Cerebellar cortex (tissue), 1 donor: Measurements from ENCODE around the gene WASHC2C.
"Not testable (repeated sequence)": the region's sequence is repeated elsewhere in the genome, so short reads cannot be mapped to it uniquely, and the experiment has no call there.

Experiments
- DNase-seq: peaks from one replicate; pipeline ENCODE4 v3.0.0-alpha.2; 2015; ENCODE audit warnings: low spot score

WASHC2C gene

DNA sequence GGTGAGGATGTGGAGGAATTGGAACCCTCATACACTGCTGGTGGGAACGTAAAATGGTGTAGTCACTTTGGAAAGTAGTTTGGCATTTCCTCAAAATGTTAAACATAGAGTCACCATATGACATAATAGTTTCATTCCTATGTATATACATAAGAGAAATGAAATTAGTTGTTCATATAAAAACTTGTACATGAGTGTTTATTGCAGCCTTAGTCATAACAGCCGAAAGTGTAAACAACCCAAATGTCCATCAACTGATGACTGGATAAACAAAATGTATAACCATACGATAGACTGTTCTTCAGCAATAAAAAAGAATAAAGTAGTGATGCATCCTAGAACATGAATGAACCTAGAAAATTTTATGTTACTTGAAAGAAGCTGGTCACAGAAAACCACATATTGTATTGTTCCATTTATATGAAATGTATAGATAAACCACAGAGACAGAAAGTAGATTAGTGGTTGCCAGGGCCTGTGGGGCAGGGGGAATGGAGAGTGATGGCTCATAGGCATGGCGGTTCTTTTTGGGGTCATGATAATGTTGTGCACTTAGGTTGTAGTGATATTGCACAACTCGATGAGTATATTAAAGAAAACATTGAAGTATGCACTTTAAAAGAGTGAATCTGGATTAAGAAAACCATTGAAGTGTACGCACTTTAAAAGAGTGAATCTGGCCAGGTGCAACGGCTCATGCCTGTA, 44.8 kb downstream of the WASHC2C start:
- DNase-seq: not testable (repeated sequence)

DNA sequence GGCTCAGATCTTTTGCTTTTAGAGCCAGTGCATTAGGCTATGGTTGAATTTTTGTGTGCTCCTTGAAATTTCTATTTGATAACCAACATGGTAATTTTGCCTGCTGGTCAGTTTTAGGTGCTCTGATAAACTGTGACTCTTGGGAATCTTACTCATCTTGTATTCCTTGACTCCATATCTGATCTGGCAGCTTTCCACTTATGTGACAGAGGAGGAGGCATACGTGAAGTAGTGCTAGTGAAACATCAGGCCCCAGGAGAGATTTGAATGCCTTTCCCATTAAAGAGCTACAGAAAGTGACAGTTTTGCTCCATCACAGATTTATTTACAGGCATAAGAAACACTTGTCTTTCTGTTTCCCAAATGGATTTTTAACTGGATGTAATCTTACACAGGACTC, 59.2 kb downstream of the WASHC2C start:
- not testable (repeated sequence) for DNase-seq

DNA sequence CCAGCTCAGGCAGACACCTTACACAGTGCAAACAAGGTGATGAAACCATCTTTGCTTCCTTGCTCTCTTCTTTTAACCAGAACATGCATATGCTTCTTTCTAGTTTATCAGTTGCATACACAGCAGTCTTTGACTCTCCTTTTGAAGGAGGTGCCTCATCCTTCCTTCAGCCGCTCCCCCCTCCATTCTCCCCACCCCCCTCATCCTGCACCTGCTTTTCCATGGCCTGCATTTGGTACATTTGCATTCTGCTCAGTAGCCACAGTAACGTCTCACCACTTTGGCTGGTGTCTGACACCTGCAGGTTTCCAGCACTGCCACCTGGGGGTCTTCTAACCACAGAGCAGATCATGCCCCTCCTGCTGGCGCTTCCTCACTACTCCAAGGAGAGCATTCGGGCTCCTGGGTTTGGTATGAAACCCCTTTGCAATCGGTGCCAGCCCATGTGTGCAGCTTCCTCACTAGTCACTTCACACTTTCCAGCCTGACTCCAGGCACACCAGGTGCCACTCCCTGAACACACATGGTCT, 60.2 kb downstream of the WASHC2C start:
- not testable (repeated sequence) for DNase-seq

DNA sequence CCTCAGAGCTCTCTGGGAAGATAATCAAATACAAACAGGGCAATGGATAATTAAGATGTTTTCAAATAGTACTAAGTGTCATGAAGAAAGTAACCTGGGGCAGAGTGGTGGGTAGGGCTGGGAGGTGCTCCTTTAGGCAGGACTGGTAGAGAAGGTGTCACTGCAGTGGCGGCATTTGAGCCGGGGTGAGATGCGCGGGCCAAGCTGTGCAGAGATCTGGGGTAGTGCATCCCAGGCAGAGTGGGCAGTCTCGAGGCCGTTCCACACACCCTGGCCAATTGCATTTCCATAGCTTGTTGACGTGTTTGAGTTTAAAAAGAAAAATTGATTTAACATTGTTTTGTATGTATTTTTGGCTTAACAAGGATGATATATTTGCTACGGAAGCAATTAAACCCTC, 62.9 kb downstream of the WASHC2C start:
- DNase-seq: not testable (repeated sequence)

DNA sequence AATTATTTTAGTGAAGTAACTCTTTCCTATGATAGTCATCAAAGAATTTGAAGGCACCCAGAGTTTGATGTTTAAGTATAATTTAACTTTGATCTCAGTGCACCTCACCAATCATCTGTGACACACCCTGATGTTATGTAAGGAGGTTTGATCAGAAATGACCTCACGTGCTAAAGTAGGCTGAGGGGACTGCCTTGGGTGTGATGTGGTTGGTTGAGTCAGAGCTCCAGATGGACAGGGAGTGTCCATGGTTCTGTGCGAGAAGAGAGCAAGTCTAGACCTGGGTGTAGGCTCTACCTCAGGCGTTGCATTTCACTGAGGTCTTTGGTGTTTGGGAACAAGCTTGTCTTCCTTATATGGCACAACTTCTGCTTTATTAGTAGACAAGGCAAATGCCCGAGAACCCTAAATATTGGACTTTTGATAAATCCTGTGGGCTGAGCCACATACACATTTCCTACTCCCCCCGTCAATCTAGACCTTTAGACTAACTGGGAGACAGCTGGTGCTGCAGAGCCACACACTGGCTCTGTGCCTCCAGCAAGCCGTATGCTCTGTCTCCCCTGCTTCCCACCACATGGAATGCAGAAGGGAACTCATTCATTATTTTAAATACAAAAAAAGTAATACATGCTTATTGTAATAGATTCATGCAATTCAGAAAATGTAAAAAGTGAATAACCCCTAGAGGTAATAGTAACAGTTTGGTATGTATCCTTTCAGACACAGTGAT, 63.8 kb downstream of the WASHC2C start:
- DNase-seq: peak; percentile 21

DNA sequence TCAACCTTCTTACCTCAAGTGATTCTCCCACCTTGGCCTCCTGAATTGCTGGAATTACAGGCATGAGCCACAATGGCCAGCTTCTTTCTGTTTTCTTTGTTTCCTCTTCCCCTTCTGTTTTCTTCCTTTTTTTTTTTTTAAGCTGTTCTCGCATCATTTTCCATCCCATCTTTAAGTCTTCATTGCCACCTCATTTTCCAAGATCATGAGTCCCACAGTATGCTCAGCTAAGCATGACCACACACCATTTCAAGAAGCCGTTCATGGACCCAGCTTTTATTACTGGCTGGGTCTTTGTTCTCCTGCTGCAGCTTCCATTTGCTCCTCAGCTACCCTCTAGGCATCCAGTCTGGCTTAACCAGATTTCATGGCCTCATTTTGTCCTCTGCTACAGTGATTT, 67.7 kb downstream of the WASHC2C start:
- DNase-seq: not testable (repeated sequence)

DNA sequence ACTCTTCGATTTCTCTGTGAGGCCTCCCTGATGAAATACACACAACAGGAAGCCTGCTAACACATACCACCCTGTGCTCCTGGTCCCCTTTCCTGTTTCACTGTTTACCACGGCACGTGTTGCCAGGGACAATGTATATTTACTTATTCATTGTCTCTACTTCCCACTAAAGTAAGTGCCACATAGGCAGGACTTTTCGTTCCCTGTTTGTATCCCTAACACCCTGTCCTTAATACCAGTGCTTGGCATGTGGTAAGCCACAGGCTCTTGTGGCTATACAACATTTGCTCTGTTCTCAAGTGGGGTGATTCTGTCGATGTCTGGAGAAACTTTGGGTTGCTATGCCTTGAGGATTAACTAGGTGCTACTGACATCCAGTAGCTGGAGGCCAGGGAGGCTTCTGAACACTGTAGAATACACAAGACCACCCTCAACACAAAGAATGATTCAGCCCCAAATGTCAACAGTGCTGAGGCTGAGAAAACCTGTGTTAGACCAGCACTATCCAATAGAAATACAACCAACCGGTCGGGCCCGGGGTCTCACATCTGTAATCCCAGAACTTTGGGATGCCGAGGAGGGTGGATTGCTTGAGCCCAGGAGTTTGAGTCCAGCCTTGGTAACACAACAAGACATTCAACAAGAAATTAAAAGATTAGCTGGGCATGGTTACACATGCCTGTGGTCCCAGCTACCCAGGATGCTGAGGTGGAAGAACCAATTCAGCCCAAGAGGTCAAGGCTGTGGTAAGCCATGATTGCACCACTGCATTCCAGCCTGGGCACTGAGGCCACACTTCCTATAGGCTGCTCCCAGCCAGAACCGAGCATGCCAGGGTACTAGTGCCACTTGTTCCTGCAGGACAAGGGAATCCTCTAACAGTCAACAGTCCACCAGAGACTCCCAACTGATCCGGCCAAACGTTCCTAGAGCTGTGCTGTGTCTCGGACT, 76.3 kb downstream of the WASHC2C start:
- not testable (repeated sequence) for DNase-seq

DNA sequence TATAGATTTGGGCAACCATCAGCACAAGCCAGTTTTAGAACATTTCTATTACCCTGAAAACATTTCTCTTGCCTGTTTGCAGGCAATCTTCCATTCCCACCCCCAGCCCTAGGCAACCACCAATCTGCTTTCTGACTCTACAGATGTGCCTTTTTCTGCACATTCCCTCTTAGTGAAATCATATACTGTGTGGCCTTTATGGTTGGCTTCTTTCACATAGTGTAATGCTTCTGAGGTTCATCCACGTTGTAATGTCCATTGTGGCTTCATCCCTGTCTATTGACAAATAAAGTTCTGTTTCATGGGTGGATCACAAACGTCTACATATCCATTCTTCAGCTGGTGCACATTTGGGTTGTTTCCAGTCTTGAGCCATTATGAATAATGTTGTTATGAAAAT, 77.9 kb downstream of the WASHC2C start:
- not testable (repeated sequence) for DNase-seq

DNA sequence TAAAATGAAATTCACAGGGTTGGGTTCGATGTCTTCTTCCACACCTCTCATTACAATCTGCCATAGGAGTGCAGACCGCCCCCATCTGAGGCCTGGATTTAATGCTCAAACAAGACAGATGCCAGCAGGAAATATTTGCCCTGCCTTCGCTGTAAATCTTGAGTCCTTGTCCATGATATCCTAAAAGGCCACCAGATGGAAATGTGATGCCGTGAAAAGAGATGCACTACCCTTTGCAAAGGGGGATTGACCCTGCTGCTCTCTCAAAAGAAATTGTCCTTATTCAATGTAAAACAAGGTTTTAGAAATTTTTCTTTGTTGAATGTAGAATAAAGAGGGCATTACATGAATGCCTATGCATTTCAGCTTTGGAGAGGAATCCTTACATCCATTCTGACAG, 82.8 kb downstream of the WASHC2C start:
- peak; percentile 29 for DNase-seq

DNA sequence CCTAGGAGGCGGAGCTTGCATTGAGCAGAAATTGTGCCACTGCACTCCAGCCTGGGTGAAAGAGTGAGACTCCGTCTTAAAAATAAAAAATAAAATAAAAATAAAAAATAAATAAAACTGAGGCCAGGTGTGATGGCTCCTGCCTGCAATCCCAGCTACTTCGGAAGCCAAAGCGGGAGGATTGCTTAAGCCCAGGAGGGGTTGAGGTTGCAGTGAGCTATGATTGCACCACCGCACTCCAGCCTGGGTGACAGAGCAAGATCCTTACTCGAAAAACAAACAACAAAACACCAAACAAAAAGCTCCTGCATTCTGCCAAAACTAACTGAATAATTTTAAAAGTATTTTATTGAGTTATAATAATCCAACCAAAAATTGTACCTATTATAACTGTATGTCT, 84.0 kb downstream of the WASHC2C start:
- DNase-seq: no peak

DNA sequence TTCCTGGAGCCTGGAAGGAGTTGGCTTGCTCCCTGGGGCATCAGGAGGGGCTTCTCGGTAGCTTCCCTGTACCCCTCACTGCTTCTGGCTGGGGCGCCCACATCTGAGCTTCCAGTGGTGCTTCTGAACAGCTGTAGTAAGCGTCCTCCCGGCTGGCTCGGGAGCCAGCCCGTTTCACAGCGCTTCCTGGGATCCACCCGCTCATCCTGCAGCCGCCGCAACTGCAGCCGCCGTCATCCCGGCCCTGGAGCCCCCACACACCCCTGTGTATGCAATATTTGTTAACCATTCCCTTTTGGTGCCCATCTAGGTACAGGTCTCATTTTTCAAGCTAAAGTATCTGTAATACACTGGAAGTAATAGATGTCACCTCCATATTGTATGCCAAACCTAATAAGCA, 85.9 kb downstream of the WASHC2C start:
- DNase-seq: not testable (repeated sequence)

DNA sequence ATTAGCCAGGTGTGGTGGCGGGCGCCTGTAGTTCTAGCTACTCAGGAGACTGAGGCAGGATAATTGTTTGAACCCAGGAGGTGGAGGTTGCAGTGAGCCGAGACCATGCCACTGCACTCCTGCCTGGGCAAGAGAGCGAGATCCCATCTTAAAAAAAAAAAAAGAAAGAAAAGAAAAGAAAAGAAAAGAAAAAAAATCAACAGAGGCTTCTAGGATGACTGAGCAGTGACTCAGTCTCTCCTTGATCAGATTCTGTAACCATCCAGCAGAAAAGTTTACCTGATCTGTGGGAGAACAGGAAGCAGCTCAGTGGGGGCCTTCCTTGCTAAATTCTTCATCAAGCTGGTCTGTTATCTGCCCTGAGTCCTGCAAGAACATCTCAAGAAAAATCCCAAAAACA, 87.1 kb downstream of the WASHC2C start:
- not testable (repeated sequence) for DNase-seq

DNA sequence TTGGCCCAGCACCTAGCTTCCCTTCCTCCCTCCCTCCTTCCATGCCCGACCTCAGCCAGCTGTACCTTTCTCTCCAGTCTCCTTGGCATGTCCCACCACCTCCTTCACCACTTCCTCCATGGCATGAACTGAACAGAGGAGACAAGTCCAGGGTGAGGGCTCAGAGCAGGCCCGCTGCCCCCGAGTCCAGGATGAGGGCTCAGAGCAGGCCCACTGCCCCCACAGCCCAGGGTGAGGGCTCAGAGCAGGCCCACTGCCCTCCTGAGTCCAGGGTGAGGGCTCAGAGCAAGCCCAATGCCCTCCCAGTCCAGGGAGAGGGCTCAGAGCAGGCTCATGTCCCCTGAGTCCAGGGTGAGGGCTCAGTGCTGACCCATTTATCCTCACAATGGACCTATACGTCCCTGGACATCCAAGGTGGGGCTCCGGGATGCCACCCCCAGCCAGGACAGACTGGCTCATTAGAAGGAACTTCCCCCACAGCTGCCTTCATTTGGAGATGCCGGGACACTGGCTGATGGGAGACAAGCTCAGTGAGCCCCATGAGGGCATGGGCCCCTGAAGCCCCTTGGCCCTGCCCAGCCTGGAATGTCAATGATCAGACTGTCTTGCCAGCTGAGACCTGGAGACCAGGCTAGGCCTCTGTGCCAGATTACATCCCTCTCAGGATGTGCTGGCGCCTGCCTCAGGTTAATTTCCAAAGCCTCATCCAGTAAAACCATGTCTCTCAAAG, 90.2 kb downstream of the WASHC2C start:
- no peak for DNase-seq

DNA sequence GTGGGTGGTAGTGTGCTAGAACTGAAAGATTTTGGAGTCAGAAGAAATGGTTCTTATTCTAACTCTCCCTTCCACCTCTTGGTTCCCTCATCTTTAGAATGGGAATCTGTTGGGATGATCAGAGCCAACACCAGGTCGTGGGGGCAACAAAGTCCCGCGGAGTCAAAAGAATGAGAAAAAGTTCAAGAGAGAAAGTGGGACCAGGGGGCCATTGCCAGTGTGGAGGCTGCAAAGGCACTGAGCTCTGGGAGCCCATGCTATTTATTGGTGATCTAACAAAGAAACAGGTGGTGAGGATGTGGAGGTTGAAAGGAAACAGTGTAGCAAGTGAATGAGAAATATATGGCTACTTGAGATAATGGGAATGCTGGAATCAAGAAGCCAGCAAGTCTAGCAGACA, 90.8 kb downstream of the WASHC2C start:
- no peak for DNase-seq

DNA sequence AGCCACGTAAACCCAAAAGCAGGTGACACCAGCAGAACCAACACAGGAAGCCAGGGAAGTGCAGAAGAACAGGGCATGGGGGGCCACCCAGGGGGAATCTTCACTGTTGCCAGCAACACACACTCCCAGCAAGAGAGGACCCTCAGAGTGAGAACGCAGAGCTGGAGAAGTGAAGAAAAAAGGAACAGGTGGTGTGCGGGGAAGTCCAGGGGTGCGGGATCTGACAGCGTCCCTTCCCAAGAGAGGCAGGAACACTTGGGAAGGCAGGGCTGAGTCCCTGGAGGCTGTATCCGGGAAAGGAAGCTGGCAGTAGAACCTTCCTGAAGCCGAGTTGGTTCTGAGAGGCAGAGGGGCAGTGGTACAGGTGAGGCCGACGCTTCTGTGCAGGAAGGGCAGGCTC, 92.5 kb downstream of the WASHC2C start:
- DNase-seq: no peak

DNA sequence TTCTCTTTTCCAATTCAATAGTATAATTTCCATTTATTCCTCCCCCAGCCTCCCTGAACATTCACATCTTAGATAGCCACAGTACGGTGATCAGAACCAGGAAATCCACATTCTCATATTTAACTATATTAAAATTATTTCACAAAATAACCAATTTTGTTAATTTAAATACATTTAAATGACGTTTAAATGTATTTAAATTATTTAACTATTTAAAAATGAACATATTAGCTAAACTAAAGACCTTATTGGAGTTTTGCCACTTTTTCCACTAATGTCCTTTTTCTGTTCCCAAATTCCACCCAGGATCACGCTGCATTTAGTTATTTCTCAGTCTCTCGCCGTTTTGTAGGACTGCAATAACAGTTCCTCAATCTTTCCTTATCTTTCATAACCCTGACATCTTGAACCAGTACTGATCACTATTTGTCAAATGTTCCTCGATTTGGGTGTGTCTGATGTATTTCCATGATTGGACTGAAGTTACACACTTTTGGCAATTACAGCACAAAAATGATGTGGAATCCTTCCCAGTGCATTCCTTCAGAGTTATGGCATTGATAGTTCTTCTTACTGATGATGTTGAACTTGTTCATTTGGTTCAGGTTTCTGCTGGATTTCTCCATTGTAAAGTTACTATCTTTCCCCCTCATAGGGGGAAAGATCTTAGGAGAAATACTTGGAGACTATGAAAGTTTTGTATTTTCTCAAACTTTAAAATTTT, 93.2 kb downstream of the WASHC2C start:
- DNase-seq: not testable (repeated sequence)

DNA sequence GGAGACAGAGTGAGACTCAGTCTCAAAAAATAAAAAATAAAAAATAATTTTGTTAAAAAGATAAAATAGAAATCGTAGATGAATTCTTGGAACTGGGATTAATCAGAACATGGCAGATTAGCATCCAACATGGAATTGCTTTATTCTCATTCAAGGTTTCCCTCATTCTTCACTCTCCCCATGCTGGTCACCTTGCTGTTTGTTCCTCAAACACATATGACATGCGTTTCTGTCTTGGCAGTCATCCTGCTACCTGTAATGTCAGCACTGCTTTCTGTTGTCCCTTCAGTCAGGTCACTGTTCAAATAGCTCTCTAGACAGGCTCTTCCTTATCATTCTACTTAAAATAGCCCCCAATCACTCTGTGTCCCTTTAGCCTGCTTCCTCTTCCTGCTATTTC, 95.9 kb downstream of the WASHC2C start:
- DNase-seq: not testable (repeated sequence)
